Cardiac muscle cell (in vitro differentiated cells and primary cell): ENCODE measurements around the gene PHKB. TPM values are rescaled to one million over a fixed set of nuclear protein-coding genes. Genes with fewer than 3 reads are reported as not detected.

ENCODE experiments used
- DNase-seq, 2 donors: peaks; one replicate each; pipeline versions ENCODE4 v3.0.0 to v3.0.0-alpha.2; 2010 to 2017; ENCODE audit warnings: low read depth in 1 of 2, low spot score in 1 of 2
- H3K27ac ChIP-seq: fragments of 200-600 bp; sonication (generic); 2 replicates; pipeline ENCODE4 v1.5.1; 2016
- H3K27me3 ChIP-seq: fragments of 200-600 bp; sonication (generic); 2 replicates; pipeline ENCODE4 v1.6.0; 2016; ENCODE audit warnings: control low read depth
- H3K36me3 ChIP-seq: fragments of 200-600 bp; sonication (generic); 2 replicates; pipeline ENCODE4 v1.5.1; 2016; ENCODE audit warnings: control low read depth
- H3K4me1 ChIP-seq: fragments of 200-600 bp; sonication (generic); 2 replicates; pipeline ENCODE4 v1.8.1; 2017; ENCODE audit warnings: low read depth, mild to moderate bottlenecking, mixed run types
- H3K4me3 ChIP-seq: fragments of 200-600 bp; sonication (generic); 2 replicates; pipeline ENCODE4 v1.5.1; 2016; ENCODE audit warnings: mild to moderate bottlenecking
- H3K9me3 ChIP-seq: fragments of 200-600 bp; sonication (generic); 2 replicates; pipeline ENCODE4 v1.5.1; 2017; ENCODE audit warnings: low read depth, mild to moderate bottlenecking, control low read depth
- polyA plus RNA-seq: library from polyadenylated mRNA; unstranded; fragments of >200 nt; fragmentation: Nextera tagmentation; extraction: Ambion mirVana; gene quantifications from 2 replicates; pipeline ENCODE4 v1.2.1, GENCODE V29; 2016
- total RNA-seq: library from RNA; depleted of rRNA; stranded (reverse); fragments of >200 nt; gene quantifications from 2 replicates; pipeline ENCODE4 v1.2.3, GENCODE V29; 2016
- TF ChIP-seq, protein P1 (sequence below): IDR thresholded peaks from 2 replicates; pipeline ENCODE4 v1.5.1; 2012; ENCODE audit warnings: low read depth, mild to moderate bottlenecking, low read length

The PHKB gene
- total and polyA plus RNA-seq, 2 experiments from 2014 or later: 84.2 to 107 TPM

DNA sequence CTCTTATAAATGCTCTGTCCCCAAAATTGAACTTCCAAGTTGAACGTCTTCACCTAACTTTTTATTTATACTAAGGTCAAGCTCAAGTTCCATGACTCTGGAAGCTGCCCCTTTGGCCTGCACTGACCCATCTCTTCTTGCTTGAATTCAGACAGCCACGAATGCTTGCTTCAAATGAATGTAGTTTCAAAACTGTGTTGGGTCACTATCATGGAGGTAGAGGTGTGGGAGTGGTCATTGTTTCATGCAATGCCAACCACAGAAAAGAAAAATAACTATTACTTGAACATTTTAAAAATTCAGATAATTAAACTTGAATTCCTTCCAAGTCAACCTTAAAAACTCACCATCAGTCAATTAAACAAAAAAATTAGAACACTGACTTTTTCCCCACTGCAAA lies 2.8 kb upstream of the PHKB start:
- H3K27me3 ChIP-seq: no peaks in the 10 kb centered on the region
- peaks cover 35% of the 10 kb centered on the region for H3K4me1 ChIP-seq
- H3K27ac ChIP-seq: peak overlapping the region; percentile 67
- peaks cover 5% of the 10 kb centered on the region for H3K36me3 ChIP-seq
- no peak for DNase-seq
- TF ChIP-seq, protein P1, sequence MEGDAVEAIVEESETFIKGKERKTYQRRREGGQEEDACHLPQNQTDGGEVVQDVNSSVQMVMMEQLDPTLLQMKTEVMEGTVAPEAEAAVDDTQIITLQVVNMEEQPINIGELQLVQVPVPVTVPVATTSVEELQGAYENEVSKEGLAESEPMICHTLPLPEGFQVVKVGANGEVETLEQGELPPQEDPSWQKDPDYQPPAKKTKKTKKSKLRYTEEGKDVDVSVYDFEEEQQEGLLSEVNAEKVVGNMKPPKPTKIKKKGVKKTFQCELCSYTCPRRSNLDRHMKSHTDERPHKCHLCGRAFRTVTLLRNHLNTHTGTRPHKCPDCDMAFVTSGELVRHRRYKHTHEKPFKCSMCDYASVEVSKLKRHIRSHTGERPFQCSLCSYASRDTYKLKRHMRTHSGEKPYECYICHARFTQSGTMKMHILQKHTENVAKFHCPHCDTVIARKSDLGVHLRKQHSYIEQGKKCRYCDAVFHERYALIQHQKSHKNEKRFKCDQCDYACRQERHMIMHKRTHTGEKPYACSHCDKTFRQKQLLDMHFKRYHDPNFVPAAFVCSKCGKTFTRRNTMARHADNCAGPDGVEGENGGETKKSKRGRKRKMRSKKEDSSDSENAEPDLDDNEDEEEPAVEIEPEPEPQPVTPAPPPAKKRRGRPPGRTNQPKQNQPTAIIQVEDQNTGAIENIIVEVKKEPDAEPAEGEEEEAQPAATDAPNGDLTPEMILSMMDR: no peak
- no peak overlapping the region for H3K4me3 ChIP-seq
- no peaks in the 10 kb centered on the region for H3K9me3 ChIP-seq

DNA sequence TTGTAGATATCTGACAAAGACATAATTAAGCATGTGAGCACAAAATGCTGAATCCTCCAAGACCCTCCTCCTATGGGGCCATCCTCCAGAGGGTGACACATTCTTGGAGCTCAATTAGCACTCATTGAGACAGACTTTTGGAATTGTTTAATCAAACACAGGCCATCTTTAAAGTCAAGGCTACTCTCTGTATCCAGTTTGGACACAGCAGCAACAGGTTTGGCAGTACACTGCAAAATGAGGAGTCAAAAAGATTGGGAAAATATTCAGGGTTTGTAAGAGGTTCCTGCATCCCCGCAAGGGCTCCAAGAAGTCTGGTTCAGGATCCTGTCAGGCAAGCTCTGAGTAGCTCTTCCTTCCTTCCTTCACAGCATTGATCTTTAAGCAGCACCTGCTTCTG lies 1.5 kb upstream of the PHKB start:
- Histone ChIP-seq H3K36me3 (no peaks in the 10 kb centered on the region), H3K4me3 (peak overlapping the region; percentile 83), H3K4me1 (peaks cover 47% of the 10 kb centered on the region), H3K9me3 (no peaks in the 10 kb centered on the region), H3K27ac (peak overlapping the region; percentile 100), H3K27me3 (no peaks in the 10 kb centered on the region)
- TF ChIP-seq, protein P1: no peak
- DNase-seq: no peak

DNA sequence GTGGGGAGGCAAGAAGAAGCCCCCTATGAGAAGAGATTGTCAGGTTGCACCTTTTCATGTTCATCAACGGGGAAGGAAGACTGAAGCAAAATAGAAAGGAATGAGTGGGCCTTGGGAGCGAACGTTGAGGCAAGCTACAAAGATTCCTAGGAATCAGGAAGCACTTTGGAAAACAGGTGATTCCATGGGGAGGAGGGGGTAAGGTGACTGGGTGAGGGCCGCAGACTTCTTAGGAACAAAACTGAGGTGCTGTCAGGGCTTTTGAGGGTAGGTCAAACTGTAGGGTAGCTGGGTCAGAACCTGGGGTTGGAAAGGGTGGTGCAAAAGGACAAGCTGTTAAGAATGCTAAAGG lies 796 bp upstream of the PHKB start:
- Histone ChIP-seq H3K4me1 (peaks cover 55% of the 10 kb centered on the region), H3K4me3 (peak overlapping the region; percentile 83), H3K27me3 (no peaks in the 10 kb centered on the region), H3K27ac (peak overlapping the region; percentile 100), H3K9me3 (no peaks in the 10 kb centered on the region), H3K36me3 (no peaks in the 10 kb centered on the region)
- no peak for DNase-seq
- TF ChIP-seq, protein P1: no peak

DNA sequence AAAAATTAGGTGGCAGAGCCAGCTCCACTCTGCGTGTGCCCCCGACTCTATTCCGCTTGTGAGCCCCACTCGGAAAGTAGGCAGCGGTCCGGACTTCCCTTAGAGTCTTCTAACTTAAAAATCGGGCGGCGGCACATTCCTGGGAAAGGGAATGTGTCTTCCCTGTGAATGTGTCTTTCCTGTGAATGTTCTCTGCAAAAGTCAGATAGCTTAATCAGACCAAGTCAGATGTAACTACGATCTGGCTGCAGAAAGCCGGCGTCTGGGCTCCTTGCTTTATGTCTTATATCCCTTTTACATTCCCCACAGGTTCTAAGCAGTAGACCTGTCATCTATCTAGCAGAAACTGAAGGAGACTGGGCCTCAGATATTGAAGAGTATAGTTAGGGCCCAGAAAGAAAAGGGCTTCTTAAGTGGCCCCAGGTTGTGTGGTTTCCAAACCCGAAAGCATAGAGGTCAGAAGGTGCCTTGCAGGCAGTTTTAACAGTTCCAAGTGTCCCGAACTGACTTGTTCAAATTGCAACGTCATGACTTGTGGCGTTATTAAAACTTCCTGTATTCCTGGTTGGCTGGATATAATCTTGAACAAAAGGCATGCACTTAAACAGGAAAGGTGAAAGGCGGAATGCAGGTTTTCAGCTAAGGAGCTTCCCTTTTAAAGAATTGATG lies 601 bp downstream of the PHKB start:
- no peaks in the 10 kb centered on the region for H3K27me3 ChIP-seq
- H3K4me3 ChIP-seq: peak overlapping the region; percentile 83
- peaks cover 69% of the 10 kb centered on the region for H3K4me1 ChIP-seq
- H3K9me3 ChIP-seq: no peaks in the 10 kb centered on the region
- TF ChIP-seq, protein P1: no peak
- no peaks in the 10 kb centered on the region for H3K36me3 ChIP-seq
- H3K27ac ChIP-seq: peak overlapping the region; percentile 100
- peak; percentile 38 to 60 for DNase-seq

DNA sequence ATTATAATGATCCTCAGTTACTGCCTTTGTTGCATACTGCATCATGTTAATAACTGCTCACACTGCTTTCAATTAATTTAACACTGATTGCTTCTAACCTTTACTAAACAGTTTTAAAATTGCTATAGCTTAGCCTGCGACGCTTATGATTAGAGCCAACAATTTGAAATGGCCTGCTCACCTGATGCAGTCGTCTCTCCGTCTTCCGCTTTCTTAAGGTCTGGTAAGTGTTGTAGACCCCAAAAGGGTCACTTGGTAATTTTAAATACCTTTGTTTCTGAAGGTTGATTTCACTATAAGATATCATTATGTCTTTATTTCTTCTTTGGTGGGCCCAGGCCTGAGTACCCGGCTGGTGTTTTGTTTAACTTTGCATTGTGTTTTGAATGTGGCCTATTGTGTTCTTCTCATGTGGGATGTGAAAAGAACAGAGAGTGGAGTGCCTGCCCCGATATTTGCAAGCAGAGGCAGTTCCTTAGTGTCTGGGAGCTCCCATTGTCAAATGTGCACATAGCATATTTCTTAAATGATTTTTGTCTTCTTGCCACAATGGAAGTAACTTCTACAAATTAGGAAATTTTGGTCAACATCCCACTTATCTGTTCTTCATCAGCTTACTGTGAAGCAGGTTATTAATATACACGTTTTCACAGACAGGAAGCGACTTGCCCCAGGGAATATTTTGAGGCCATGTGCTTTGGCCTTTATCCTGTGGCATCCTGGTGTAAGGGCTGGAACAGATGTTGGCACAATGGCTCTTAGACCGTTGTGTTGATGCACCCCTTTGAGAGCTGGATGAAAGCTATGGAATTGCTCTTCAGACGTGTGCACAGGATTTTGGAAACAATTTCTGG lies 2.9 kb downstream of the PHKB start:
- TF ChIP-seq, protein P1: no peak
- peak overlapping the region; percentile 91 for H3K27ac ChIP-seq
- H3K36me3 ChIP-seq: no peaks in the 10 kb centered on the region
- no peak for DNase-seq
- no peaks in the 10 kb centered on the region for H3K9me3 ChIP-seq
- peaks cover 77% of the 10 kb centered on the region for H3K4me1 ChIP-seq
- peak overlapping the region; percentile 9 for H3K4me3 ChIP-seq
- H3K27me3 ChIP-seq: no peaks in the 10 kb centered on the region
